ENCODE measurements around the gene RAB28. TPM values are rescaled to one million over a fixed set of nuclear protein-coding genes. Genes with fewer than 3 reads are reported as not detected.

The RAB28 gene
- polyA plus RNA-seq, 1 donor (not counting 4 experiments of a cell fraction or from before 2014, with no cell fraction given) = 19.7 TPM

DNA sequence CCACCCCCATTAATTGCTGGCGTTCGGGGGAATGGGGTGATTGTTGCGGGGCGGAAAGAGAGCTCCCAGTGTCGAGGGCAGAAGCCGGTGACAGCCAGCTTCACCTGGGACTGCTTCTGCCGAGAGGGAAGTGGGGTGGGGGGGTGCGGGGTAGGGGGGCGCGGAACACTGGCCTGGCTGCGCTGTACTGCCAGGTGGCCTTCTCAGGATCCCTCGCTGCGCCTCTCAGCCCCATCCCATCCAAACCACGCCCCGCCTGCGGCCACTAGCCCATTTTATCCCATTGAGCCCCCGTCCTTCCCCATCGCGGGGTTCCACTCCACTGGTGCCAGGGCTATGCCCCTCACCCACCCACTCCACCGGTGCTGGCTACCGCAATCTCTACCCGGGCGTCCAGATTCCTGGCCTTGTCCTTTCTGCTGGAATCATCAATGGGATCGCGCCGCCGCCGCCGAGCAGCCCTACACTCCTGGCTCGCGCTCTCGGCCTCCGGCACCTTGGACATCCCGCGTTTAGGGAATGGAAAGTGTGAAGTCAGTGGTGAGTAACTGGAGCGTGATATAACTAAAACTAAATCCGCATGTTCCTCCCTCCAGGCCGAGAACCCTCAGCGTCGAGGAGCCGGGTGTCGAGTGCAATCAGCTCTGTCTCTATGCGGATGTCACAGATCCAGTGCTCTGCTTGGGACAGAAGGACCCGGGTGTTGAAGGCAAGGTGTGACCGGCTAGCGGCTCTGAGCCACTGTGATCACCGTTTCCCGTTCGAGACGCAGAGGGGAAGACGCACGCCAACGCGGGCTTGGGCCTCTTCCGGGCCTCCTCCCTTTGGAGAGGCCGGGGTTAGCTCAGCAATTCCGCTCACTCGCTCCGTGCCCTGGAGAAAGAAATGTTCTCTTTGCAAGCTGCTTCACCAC, 39.7 kb upstream of the RAB28 start:
- TF ChIP-seq EZH2 (IDR thresholded peaks at IDR 0.05; ENCODE audit: low read length) = peak; percentile 71
- TF ChIP-seq, protein P1, sequence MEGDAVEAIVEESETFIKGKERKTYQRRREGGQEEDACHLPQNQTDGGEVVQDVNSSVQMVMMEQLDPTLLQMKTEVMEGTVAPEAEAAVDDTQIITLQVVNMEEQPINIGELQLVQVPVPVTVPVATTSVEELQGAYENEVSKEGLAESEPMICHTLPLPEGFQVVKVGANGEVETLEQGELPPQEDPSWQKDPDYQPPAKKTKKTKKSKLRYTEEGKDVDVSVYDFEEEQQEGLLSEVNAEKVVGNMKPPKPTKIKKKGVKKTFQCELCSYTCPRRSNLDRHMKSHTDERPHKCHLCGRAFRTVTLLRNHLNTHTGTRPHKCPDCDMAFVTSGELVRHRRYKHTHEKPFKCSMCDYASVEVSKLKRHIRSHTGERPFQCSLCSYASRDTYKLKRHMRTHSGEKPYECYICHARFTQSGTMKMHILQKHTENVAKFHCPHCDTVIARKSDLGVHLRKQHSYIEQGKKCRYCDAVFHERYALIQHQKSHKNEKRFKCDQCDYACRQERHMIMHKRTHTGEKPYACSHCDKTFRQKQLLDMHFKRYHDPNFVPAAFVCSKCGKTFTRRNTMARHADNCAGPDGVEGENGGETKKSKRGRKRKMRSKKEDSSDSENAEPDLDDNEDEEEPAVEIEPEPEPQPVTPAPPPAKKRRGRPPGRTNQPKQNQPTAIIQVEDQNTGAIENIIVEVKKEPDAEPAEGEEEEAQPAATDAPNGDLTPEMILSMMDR (optimal IDR thresholded peaks at IDR 0.05 in 1 of 3, IDR thresholded peaks at IDR 0.05 in 1 of 3, conservative IDR thresholded peaks at IDR 0.05 in 1 of 3; ENCODE audit: extremely low read depth in 1 of 3, insufficient read depth in 2 of 3, low read length in 3 of 3) = no peak
- Histone ChIP-seq H3K79me2 (ENCODE audit: control insufficient read depth, insufficient read depth, low read length) (no peaks in the 10 kb centered on the region), H3K9me1 (ENCODE audit: control insufficient read depth, extremely low read depth, insufficient read depth, low read length) (no peaks in the 10 kb centered on the region), H2AFZ (ENCODE audit: control insufficient read depth, low read length) (no peak overlapping the region), H4K20me1 (ENCODE audit: control insufficient read depth, extremely low read depth, insufficient read depth, low read length) (no peaks in the 10 kb centered on the region), H3K36me3 (ENCODE audit: control insufficient read depth in 2 of 2, extremely low read depth in 1 of 2, insufficient read depth in 2 of 2, low read length in 2 of 2) (no peaks in the 10 kb centered on the region), H3K9ac (ENCODE audit: control insufficient read depth, extremely low read depth, insufficient read depth, low read length) (no peak overlapping the region), H3K4me1 (ENCODE audit: control insufficient read depth, extremely low read depth, insufficient read depth, low read length) (peaks cover 3% of the 10 kb centered on the region), H3K4me2 (ENCODE audit: control insufficient read depth, extremely low read depth, insufficient read depth, low read depth, low read length) (no peak overlapping the region), H3K27me3 (ENCODE audit: control insufficient read depth, extremely low read depth, insufficient read depth, low read length) (peaks cover 78% of the 10 kb centered on the region), H3K9me3 (ENCODE audit: control insufficient read depth, low read depth, low read length) (peaks cover 11% of the 10 kb centered on the region), H3K4me3 (ENCODE audit: control insufficient read depth in 2 of 3, extremely low read depth in 1 of 3, insufficient read depth in 2 of 3, low read depth in 1 of 3, low read length in 3 of 3) (no peak overlapping the region), H3K27ac (ENCODE audit: control insufficient read depth, insufficient read depth, low read length) (no peak overlapping the region)
- no peak for DNase-seq (ENCODE audit: low read depth, low spot score)
- dilution Hi-C loops (cut with MboI; ENCODE audit: extremely low pct_ligation_motif_present, low sequenced_read_pairs) = no loop called here
- no peak for FAIRE-seq

DNA sequence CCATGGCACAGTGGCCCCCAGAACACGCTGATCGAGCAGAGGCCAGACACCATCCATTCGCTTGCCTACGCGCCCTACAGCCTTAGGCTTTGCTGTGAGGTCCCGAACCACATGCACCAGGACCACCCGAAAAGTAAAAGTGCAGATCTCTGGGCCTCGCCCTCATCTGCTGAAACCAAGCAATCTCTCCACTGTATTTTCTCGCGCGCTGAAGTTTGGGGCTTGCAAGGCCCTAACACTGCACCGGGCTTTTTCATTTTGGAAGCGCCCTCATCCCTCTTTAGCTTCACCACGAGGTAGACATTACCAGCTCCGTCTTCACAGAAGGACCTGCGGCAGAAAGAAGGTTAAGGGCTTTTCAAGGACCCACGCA, 39.0 kb upstream of the RAB28 start:
- Histone ChIP-seq H3K9me3 (ENCODE audit: control insufficient read depth, low read depth, low read length) (peaks cover 11% of the 10 kb centered on the region), H3K79me2 (ENCODE audit: control insufficient read depth, insufficient read depth, low read length) (no peaks in the 10 kb centered on the region), H3K4me2 (ENCODE audit: control insufficient read depth, extremely low read depth, insufficient read depth, low read depth, low read length) (no peak overlapping the region), H4K20me1 (ENCODE audit: control insufficient read depth, extremely low read depth, insufficient read depth, low read length) (no peaks in the 10 kb centered on the region), H3K27ac (ENCODE audit: control insufficient read depth, insufficient read depth, low read length) (no peak overlapping the region), H3K9ac (ENCODE audit: control insufficient read depth, extremely low read depth, insufficient read depth, low read length) (no peak overlapping the region), H3K9me1 (ENCODE audit: control insufficient read depth, extremely low read depth, insufficient read depth, low read length) (no peaks in the 10 kb centered on the region), H2AFZ (ENCODE audit: control insufficient read depth, low read length) (no peak overlapping the region), H3K4me3 (ENCODE audit: control insufficient read depth in 2 of 3, extremely low read depth in 1 of 3, insufficient read depth in 2 of 3, low read depth in 1 of 3, low read length in 3 of 3) (no peak overlapping the region), H3K36me3 (ENCODE audit: control insufficient read depth in 2 of 2, extremely low read depth in 1 of 2, insufficient read depth in 2 of 2, low read length in 2 of 2) (no peaks in the 10 kb centered on the region), H3K4me1 (ENCODE audit: control insufficient read depth, extremely low read depth, insufficient read depth, low read length) (no peaks in the 10 kb centered on the region), H3K27me3 (ENCODE audit: control insufficient read depth, extremely low read depth, insufficient read depth, low read length) (peaks cover 72% of the 10 kb centered on the region)
- dilution Hi-C loops (cut with MboI; ENCODE audit: extremely low pct_ligation_motif_present, low sequenced_read_pairs) = no loop called here
- TF ChIP-seq EZH2 (IDR thresholded peaks at IDR 0.05; ENCODE audit: low read length) = peak; percentile 57
- TF ChIP-seq, protein P1 (optimal IDR thresholded peaks at IDR 0.05 in 1 of 3, IDR thresholded peaks at IDR 0.05 in 1 of 3, conservative IDR thresholded peaks at IDR 0.05 in 1 of 3; ENCODE audit: extremely low read depth in 1 of 3, insufficient read depth in 2 of 3, low read length in 3 of 3) = no peak
- FAIRE-seq (no peak), DNase-seq (ENCODE audit: low read depth, low spot score) (no peak)
